Activated CD8-positive, alpha-beta memory T cell treated with anti-CD3 and anti-CD28 coated beads for 1 hour (primary cell): ENCODE measurements around the gene RBMS1.
A peak's percentile ranks its signal among the peaks of the same experiment; 100 is the strongest.
"Not testable (repeated sequence)": the region's sequence is repeated elsewhere in the genome, so short reads cannot be mapped to it uniquely, and the experiment has no call there.

Experiments used
- DNase-seq, 2 donors: peaks; one replicate each; pipeline ENCODE4 v3.0.0-alpha.2; 2020; ENCODE audit warnings: low read depth in 1 of 2; ENCODE audit errors: extremely low read depth in 1 of 2

Gene RBMS1

GRCh38 chr2:160502478-160502877, 8.9 kb upstream of the RBMS1 start:
- DNase-seq = no peak

- DNase-seq = no peak
Measured at GRCh38 chr2:160501370-160501769, 7.8 kb upstream of the RBMS1 start.

- DNase-seq = no peak
Measured at GRCh38 chr2:160499865-160500264, 6.3 kb upstream of the RBMS1 start.

GRCh38 chr2:160498137-160498536, 4.5 kb upstream of the RBMS1 start:
- DNase-seq = no peak

GRCh38 chr2:160494201-160494644, 616 bp upstream of the RBMS1 start:
- no peak for DNase-seq

GRCh38 chr2:160492401-160493226, 993 bp downstream of the RBMS1 start:
- DNase-seq = peak in 1 of 2 donors; percentile 43

GRCh38 chr2:160491911-160492371, 1.7 kb downstream of the RBMS1 start:
- no peak for DNase-seq

- no peak for DNase-seq
Measured at GRCh38 chr2:160490733-160491685, 2.6 kb downstream of the RBMS1 start.

GRCh38 chr2:160489111-160489510, 4.5 kb downstream of the RBMS1 start:
- DNase-seq = no peak

- DNase-seq = not testable (repeated sequence)
Measured at GRCh38 chr2:160488289-160488688, 5.3 kb downstream of the RBMS1 start.

- no peak for DNase-seq
Measured at GRCh38 chr2:160486341-160486740, 7.3 kb downstream of the RBMS1 start.

GRCh38 chr2:160484859-160485520, 8.6 kb downstream of the RBMS1 start:
- DNase-seq = no peak

GRCh38 chr2:160482673-160483072, 10.9 kb downstream of the RBMS1 start:
- DNase-seq = no peak

GRCh38 chr2:160479269-160479668, 14.3 kb downstream of the RBMS1 start:
- no peak for DNase-seq

- DNase-seq = no peak
Measured at GRCh38 chr2:160478660-160479059, 14.9 kb downstream of the RBMS1 start.

GRCh38 chr2:160477032-160477431, 16.6 kb downstream of the RBMS1 start:
- DNase-seq = no peak

GRCh38 chr2:160474891-160475787, 18.5 kb downstream of the RBMS1 start:
- no peak for DNase-seq

- no peak for DNase-seq
Measured at GRCh38 chr2:160474319-160474645, 19.3 kb downstream of the RBMS1 start.

- DNase-seq = no peak
Measured at GRCh38 chr2:160473468-160474318, 19.9 kb downstream of the RBMS1 start.
